ENCODE data around the gene TMEM33.
"Not testable (repeated sequence)": the region's sequence is repeated elsewhere in the genome, so short reads cannot be mapped to it uniquely, and the experiment has no call there.

Gene TMEM33

DNA sequence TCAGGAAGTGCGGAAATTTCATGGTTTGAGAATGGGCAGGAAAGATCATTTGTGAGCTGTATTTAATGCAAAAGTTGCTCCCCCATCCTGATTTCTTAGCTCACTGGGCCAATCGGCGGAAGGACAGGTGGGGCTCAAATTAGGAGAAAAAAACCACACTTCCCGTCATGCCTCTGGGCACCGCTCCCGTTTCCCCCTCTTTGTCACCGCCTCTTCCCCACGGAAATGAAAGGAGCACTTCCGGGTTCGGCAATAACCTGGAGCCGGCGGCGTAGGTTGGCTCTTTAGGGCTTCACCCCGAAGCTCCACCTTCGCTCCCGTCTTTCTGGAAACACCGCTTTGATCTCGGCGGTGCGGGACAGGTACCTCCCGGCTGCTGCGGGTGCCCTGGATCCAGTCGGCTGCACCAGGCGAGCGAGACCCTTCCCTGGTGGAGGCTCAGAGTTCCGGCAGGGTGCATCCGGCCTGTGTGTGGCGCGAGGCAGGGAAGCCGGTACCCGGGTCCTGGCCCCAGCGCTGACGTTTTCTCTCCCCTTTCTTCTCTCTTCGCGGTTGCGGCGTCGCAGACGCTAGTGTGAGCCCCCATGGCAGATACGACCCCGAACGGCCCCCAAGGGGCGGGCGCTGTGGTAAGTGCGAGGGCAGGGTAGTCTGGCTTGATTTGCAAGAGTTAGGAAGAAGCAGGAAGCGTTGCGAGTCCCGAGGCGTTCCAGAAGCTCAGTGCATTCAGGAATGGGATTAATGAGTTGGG lies at the start of gene TMEM33:
Gene TMEM33 (plus strand): TSS at position 529 of the 751 bp plus-strand sequence. CDS start 56 bp downstream, at position 585.
- peak; percentile 62 for DNase-seq

- DNase-seq = no peak
Observed at GRCh38 chr4:41885456-41885855, 49.8 kb upstream of the TMEM33 start.

- DNase-seq = no peak
Observed at GRCh38 chr4:41887277-41887676, 48.0 kb upstream of the TMEM33 start.

GRCh38 chr4:41887821-41888686 lies 47.2 kb upstream of the TMEM33 start:
- no peak for DNase-seq

DNA sequence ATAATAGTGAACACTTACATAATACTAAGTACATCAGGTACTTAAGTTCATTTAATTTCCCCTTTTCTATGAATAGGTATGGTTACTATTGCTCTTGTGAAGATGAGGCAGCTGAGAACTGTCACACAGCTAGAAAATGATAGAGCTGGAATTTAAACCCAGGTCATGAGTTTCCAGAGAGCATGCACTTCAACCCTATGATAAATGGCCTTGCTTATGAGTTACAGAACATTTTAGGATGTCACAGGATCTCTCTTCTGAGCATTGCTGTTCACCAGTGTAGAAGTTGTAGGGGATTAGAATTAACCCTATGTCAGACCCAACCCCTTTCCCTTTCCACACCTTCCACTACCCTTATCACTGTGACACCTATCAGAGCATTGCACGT lies 46.5 kb upstream of the TMEM33 start:
- DNase-seq = no peak

GRCh38 chr4:41889317-41889716 lies 45.9 kb upstream of the TMEM33 start:
- DNase-seq = no peak

DNA sequence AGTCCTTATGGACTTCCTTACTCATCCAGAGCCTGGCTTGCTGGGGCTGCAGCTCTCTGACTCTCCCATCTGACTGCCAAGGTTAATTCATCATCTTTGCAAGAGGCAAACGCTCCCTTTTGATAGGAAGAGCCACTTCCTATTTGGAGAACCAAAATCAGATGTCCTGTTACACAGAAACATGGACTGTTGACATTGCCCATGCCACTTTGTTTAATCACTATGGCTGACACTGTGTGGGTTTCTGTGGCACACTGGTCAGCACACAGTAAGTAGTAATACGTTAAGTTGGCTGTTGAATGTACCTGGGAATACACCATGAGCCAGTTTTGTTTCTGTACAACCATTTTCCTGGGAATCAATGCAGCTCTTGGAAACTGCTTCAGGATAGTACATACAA lies 45.1 kb upstream of the TMEM33 start:
- no peak for DNase-seq

DNA sequence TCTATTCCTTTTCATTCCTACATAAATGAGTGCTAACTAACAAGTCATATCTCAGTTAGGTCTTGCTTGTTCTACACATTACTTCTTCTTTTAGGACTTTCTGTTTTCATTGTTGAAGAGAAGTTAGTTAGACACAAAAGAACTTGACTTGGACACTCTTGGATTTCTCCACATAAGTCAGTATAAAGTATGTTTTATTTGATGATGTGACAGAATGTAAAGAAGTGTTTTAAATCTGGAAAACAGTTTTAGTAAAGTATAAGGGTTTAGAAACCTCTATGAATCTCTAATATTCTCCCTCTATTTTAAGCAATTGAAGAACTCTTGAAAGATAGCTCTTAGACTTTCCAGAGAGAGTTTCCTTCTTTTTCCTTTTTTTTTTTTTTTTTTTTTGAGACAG lies 38.6 kb upstream of the TMEM33 start:
- DNase-seq = no peak

- DNase-seq = no peak
Observed at GRCh38 chr4:41897698-41898097, 37.5 kb upstream of the TMEM33 start.

GRCh38 chr4:41909136-41909535 lies 26.1 kb upstream of the TMEM33 start:
- not testable (repeated sequence) for DNase-seq

DNA sequence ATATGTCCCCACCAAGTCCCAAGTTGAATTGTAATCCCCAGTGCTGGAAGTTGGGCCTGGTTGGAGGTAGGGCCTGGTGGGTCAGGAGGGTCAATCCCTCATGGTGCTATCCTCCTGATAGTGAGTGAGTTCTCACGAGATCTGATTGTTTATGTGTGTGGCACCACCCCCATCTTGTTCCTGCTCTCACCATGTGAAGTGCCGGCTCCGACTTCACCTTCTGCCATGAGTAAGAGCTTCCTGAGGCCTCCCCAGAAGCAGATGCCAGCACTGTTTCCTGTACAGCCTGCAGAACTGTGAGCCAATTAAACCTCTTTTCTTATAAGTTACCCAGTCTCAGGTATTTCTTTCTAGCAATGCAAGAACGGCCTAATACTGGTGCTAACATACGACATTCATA lies 22.7 kb upstream of the TMEM33 start:
- no peak for DNase-seq

- no peak for DNase-seq
Observed at GRCh38 chr4:41913509-41913908, 21.7 kb upstream of the TMEM33 start.

GRCh38 chr4:41918278-41918677 lies 17.0 kb upstream of the TMEM33 start:
- no peak for DNase-seq

GRCh38 chr4:41920416-41920815 lies 14.8 kb upstream of the TMEM33 start:
- DNase-seq = not testable (repeated sequence)

- DNase-seq = no peak
Observed at GRCh38 chr4:41921476-41921875, 13.8 kb upstream of the TMEM33 start.

DNA sequence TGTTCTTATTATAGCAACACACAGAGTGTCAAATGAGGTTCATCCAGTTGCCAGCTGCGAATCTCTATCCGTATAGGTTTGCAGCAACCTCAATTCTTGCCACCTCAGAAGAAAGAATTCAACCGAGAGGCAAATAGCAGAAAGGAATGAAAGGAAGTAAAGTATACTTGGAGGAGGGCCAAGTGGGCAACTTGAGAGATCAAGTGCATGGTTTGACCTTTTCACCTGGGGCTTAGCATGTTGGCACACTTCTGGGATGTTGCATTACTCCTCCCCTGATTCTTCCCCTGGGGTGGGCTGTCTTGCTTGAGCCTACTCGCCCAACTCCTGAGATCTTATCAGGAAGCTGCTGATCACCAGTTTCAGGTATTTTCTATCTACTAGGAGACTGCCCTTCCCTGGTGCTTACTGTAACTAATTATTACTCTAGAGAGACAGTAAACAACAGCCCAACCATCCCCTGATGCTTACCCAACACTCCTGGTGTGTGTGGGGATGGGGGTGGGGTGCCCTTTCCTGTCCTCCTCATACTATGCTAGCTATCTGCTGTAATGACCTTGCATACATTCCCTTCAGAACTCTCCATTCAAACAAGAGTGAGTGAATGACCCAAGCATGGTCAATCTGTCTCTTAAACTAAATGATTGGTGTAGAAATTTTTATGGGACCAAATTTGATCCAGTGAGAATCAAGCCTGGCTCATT lies 7.3 kb upstream of the TMEM33 start:
- no peak for DNase-seq

DNA sequence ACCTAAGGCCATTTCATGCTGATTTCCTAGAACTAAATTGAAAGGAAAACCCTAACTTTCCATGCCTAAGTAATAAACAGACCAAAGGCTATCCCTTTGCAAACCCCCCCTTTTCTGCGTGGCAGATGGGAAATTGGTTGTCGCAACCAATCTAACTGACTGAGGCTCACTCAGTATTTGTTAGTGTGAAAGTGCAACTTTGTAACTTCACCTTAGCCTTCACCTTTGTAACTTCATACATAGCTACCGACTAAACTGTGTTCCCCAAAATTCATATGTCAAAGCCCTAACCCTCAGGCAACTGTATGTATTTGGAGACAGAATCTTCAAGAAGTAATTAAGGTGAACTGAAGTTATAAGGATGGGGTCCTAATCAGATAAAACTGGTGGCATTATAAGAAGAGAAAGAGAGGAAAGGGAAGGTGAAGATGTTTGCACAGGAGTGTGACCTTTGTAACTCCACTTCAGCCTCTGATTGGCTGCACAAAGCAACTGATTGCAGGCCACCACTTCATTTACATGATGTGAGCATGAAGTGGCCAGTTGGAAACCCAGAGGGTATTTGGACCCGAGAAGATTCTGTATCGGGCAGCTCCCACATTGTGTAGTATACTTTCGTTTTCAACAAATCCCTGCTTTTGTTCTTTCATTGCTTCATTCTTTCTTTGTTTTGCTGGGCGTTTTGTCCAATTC lies 4.9 kb upstream of the TMEM33 start:
- DNase-seq = no peak

DNA sequence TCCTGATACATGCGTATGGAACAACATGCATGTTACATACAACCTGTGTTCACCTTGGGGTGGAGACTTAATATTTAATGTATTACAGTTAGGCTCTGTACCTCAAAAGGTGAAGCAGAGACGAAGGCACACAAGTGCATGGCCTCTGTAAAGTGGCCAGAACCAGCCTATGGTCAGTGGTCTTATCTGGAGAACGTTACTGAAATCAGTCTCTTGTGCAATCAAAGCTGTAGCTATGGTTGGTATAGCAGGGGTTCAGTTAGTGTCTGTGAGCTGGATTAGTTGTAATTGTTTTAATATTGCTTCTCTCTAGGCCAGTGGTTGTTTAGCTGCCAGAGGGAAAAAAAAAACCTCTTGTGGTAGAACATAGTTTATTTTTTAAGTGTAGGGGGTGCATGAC lies 2.2 kb upstream of the TMEM33 start:
- DNase-seq = no peak

- peak; percentile 52 for DNase-seq
Observed at GRCh38 chr4:41933997-41934503, 1.2 kb upstream of the TMEM33 start.

GRCh38 chr4:41934514-41934900 lies 722 bp upstream of the TMEM33 start:
- no peak for DNase-seq

DNA sequence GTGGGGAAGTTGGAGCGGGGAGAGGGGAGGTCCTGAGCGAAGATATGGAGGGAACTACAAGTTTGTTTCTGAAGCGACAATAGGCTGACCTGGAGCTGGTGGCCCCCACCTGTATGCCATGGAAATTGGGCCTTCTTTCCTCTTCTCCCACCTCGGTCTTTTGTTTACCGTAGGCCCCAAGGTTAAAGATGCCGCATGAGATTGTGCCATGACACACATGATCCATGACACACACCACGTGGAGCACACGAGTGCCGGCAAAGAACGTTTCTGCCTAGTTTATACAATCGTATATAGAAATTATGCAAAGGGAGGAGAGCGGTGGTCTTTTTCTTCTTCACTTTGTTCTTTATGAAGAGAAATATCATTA lies 408 bp downstream of the TMEM33 start:
- DNase-seq = no peak

DNA sequence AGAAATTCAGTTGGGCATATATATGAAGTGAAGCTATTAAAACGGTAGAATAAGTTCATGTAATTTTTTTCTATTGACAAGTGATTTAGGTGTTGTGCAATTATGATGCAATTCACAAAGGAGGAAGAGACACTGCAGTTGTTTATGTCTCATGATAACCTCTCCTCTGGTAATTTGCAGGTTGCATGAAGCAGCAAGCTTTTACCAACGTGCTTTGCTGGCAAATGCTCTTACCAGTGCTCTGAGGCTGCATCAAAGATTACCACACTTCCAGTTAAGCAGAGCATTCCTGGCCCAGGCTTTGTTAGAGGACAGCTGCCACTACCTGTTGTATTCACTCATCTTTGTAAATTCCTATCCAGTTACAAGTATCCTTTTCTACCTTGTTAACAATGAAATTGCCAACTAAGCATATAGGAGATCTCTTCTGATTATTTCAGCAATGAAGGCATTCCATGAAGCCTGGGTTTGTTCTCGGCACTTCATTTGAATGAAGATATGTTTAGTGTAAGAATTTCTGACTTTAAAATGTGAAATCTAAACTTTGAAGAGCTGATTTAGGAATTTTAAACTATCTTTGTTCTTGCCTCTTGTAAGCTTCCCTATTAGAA lies 3.9 kb downstream of the TMEM33 start:
- DNase-seq = no peak

All from SHP77 treated with DMSO at 0.1 percent for 48 hours (cell line).